SK-MEL-5 (cell line): Measurements from ENCODE around the gene PIP5KL1. TPM values are rescaled to one million over a fixed set of nuclear protein-coding genes. Genes with fewer than 3 reads are reported as not detected.

Experiments
- DNase-seq: peaks from one replicate; pipeline ENCODE4 v3.0.0-alpha.2; 2016; ENCODE audit warnings: low read depth, low spot score
- in situ Hi-C: cut with HindIII; loops from 2 replicates; pipeline ENCODE4 v1.10.0; 2016; ENCODE audit warnings: low sequenced_read_pairs, high pct_unique_total_duplicates, low pct_unique_long_range_greater_than_20kb
- polyA plus RNA-seq, 2 experiments: library from polyadenylated mRNA; depleted of rRNA; stranded (reverse); fragments of >200 nt; gene quantifications; 2 replicates each; pipeline ENCODE4 v1.2.3, GENCODE V29; 2015
- total RNA-seq: library from RNA; depleted of rRNA; stranded (reverse); fragments of >200 nt; shearing (Covaris generic); gene quantifications from 2 replicates; pipeline ENCODE4 v1.2.3, GENCODE V29; 2014; rRNA removed

PIP5KL1 gene, protein sequence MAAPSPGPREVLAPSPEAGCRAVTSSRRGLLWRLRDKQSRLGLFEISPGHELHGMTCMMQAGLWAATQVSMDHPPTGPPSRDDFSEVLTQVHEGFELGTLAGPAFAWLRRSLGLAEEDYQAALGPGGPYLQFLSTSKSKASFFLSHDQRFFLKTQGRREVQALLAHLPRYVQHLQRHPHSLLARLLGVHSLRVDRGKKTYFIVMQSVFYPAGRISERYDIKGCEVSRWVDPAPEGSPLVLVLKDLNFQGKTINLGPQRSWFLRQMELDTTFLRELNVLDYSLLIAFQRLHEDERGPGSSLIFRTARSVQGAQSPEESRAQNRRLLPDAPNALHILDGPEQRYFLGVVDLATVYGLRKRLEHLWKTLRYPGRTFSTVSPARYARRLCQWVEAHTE
- 0.32 TPM in 1 of 2 replicates, not detected in the other for total RNA-seq
- 0.30 and 1.3 TPM in 2 replicates for polyA plus RNA-seq (2015; cell fraction: cytosol; rRNA removed)
- polyA plus RNA-seq (2015; cell fraction: nucleus; rRNA removed): 1.9 and 4.6 TPM in 2 replicates

DNA sequence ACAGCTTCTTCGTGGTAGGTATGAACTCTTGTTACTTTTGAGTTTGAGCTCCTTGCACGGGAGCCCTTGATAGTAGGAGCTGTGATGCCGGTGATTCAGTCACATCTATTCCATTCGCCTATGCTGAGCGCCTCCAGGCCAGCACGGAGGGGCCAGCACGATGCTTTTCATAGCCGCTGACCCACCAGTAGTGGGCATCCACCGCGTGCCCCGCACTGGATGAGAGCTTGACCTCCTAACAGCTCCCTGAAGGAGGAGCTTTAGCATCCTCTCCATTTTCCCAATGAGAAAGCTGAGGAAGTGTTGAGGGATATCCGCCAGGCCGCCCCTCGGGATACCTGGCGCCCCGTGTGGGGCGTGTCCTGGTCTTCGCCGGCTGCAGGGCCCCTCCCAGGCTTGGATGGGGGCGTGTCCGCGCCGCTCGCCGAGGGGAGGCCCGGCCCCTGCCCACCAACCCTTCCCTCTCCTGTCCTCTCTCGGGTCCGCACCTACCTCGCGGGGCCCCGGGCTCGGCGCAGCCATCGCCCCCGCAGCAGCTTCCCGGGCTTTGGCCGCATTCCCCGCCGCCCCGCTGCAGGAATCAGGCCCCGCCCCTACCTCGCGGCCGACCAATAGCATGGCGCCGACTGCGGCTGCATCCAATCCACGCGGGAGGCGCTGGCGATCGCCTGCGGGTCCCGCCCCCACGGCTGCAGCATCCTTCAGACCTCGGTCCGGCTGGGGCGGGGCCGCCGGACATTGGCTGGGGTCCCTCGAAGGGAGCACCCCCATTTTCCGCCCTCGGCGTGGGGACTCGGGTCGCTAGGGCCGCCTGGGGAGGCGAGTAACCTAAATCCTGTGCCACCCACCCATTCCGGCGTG, at the start of gene PIP5KL1:
TSS of gene PIP5KL1 (minus strand) at position 547 of the 861 bp plus-strand sequence. CDS start at position 522, 25 bp downstream.
- peak; percentile 84 for DNase-seq
- in situ Hi-C loops: no loop called here

GRCh38 chr9:127980060-127980705, 49.6 kb upstream of the PIP5KL1 start:
- in situ Hi-C loops: no loop called here
- peak; percentile 23 for DNase-seq

- peak; percentile 17 for DNase-seq
- in situ Hi-C loops: no loop called here
Observed at GRCh38 chr9:127979333-127980059, 48.9 kb upstream of the PIP5KL1 start.

- no peak for DNase-seq
- in situ Hi-C loops: no loop called here
Observed at GRCh38 chr9:127979015-127979332, 48.4 kb upstream of the PIP5KL1 start.

DNA sequence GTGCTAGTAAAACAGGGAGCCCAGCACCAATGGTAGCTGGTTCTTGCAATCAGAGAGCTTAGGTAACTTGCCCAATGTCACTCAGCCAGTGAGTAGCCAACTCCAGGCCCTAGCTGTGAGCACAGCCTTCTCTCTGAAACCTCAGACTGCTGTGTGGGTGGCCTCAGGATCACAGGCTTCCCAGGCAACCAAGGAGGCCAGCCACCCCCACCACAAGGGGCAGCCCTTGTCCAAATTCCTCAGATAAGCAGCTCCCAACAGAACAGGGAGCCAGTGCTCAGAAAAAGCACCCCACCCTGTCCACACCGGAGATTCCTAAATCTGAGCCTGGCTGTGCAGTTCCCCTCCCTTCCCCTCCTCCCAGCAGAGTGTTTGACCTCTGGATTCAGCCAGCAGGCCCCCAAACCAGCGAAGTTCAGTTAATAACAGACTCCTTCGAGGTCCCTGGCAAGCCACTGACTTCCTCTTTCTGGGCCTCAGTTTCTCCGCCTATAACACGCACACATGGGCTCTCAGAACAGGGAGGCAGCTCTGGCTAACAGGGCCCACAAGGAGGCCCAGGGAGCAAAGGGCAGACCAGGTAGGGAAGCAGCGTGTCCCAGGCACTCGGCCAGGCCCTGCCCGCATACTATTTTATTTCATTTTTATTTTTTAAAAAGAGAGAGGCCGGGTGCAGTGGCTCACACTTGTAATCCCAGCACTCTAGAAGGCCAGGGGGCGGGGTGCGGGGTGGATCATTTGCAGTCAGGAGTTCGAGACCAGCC, 47.5 kb upstream of the PIP5KL1 start:
- in situ Hi-C loops: no loop called here
- peak; percentile 43 for DNase-seq

DNA sequence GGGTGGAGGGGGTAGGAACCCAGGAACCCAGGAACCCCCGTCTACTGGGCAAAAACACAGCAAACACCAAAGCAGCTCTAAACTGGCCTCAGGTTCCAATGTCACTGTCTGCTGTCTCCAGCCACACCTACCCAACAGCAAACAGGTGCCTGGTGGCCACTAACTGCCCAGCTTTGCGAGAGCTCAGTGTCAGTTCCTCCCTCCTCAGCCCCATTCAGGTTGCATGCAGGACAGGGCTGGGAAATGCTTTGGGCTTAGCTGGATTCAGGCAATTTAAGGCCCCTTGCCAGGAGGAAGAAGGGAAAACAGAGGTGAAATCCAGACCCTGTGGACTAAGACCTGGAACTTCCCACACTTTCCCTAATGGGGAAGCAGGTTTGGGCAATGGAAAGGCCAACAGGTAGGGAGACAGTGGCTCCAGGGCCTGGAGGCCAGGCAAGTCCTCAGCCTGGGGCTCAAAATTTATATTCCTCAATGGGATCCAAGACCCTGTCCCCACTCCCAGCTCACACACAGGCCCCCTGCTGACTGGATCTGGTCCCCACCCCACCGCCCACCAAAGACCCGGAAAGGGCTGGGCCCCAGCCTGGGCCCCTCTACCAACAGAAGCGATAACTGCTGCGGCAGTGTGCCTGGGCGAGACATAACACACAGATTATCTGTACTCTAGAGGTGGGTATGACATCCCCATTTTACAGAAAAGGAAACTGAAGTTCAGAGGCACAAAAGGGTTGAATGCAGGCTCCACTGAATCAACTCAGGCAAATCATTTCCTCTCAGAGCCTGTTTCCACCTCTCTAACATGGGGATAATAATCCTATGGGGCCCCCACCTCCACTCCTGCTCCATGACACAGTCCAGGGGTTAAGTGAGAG, 46.7 kb upstream of the PIP5KL1 start:
- no peak for DNase-seq
- in situ Hi-C loops: no loop called here

GRCh38 chr9:127976498-127976897, 45.9 kb upstream of the PIP5KL1 start:
- in situ Hi-C loops: no loop called here
- no peak for DNase-seq

GRCh38 chr9:127975376-127976315, 45.1 kb upstream of the PIP5KL1 start:
- in situ Hi-C loops: no loop called here
- no peak for DNase-seq

DNA sequence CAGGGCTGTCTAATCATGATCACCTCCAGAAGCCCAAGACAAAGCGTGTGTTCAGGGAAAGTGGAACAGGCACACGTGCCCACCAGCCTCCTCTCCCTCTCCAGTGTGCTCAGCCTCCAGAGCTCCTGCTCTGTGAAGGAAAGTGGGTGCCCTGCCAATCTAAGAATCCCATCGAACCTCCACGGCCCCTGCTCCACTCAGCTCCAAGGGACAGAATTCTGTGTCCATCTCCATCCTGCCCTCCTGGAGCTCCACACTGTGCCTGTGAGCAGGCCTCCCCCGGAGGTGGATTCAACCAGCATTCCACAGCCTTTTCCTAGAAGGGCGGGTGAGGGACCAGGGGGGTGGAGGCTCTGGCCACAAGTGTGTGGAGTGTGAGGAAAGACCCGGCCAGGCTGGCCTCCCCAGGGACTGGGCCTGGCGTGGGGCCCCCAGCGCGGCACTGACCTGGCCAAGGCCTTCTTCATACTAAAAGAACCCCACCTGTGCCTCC, 44.2 kb upstream of the PIP5KL1 start:
- in situ Hi-C loops: no loop called here
- no peak for DNase-seq

DNA sequence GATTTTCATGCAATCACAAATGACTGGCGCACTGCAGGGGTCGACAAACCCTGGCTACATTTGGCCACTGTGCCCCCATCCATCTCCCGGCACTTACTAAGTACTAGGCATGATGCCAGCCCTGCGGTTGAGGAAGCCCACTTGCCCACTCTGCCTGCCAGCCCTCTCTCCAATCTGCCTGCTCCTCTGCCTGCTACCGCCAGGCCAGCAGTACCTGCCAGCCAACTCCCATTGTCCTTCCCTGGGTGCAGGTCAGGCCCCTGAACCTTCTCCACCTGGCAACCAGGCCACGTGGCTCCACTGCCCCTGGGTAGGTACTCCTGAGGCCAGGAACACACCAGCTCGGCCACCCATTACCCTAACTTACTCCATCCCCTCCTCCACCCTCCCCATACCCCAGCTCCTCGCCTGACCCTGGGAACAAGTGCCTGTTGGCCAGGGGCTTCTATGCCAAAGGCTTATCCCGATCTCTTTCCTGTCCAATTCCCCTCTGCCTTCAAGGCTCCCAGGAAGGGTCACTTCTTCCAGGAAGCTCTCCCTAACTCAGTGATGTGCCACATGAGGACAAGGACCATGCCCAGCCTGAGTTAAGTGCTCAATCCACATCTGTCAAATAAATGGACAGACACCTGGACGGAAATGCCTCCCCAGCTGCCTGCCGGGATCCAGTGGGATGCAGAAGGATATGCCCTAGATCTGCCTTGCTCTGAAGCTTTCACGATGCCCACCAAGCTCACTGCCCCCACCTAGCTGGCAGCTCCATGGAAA, 43.6 kb upstream of the PIP5KL1 start:
- no peak for DNase-seq
- in situ Hi-C loops: no loop called here

- in situ Hi-C loops: no loop called here
- no peak for DNase-seq
Observed at GRCh38 chr9:127973169-127974000, 42.8 kb upstream of the PIP5KL1 start.

DNA sequence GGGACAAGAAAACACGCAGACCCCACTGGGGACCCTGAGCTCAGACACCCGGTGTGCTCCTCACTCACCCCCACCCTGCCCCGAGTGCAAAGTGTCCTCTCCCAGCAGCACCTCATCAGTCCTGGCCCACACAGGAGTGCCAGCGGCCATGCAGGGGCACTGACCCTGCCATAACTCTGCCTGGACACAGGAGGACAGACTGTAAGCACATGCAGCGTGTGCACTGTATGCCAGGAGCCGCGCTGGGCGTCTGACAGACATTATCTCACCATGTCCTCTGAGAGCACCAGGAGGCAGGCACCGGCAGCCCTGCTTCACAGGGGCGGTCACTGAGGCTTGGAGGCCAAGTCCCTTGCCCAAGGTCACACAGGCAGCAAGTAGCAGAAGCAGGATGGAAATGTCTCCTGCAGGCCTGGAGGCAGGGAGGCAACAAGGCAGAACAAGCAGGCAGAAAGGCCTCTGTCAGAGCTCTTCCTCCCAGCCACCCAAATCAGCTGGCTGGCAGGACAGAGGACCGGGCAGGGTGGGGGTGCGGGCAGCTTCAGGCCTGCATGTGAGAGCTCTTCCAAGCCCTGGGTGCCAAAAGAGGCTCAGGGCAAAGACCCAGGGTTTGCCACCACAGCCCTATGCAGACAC, 41.8 kb upstream of the PIP5KL1 start:
- DNase-seq: no peak
- in situ Hi-C loops: no loop called here
